HCT116 (cell line): ENCODE results near the gene IL22RA1. TPM values are rescaled to one million over a fixed set of nuclear protein-coding genes. Genes with fewer than 3 reads are reported as not detected.

Experiments used
- ATAC-seq: fragments of 200-7000 bp; cut with Tn5 transposase; 2 replicates; pipeline ENCODE4 v1.9.1; 2020; ENCODE audit warnings: mild to moderate bottlenecking, moderate library complexity
- BruUV-seq: library from RNA; stranded (reverse); fragments of 400-500 nt; replicated peaks from 2 replicates; lab custom pipeline; 2021; lab: Mats Ljungman, UMichigan
- CTCF ChIA-PET: fragments of 300-600 bp; sonication (Branson Sonifier 250); formaldehyde crosslinking; loops from one replicate; lab custom pipeline; 2021; ENCODE audit warnings: antibody characterized with exemption; lab: Charles Lee
- POLR2A ChIA-PET: fragments of 300-600, 350-600 bp; sonication (Branson Sonifier 250); formaldehyde crosslinking; loops from one replicate; lab custom pipeline; 2021; ENCODE audit warnings: antibody characterized with exemption; lab: Charles Lee
- RAD21 ChIA-PET, 2 experiments: fragments of 300-600 bp; sonication (Branson Sonifier 250); formaldehyde crosslinking; loops; one replicate each; lab custom pipeline; 2023; ENCODE audit warnings: low total read pairs in 2 of 2; ENCODE audit not compliant: uncharacterized antibody in 2 of 2, unreplicated experiment in 2 of 2, low non-redundant PET in 1 of 2; lab: Charles Lee
- DNase-seq: peaks from one replicate; pipeline ENCODE4 v3.0.0-alpha.2; 2010; ENCODE audit warnings: low read depth, low spot score
- H2AFZ ChIP-seq: fragments of 200-600 bp; shearing (Covaris generic), sonication (generic); 2 replicates; pipeline ENCODE4 v1.6.1; 2017; ENCODE audit warnings: low read depth, mixed run types, mixed read lengths, antibody characterized with exemption, low read length; ENCODE audit not compliant: poor library complexity, severe bottlenecking
- H3K27ac ChIP-seq: 2 replicates; pipeline ENCODE4 v1.5.1; 2012; ENCODE audit warnings: low read depth, low read length
- H3K27me3 ChIP-seq: fragments of 200-600 bp; sonication (generic); 2 replicates; pipeline ENCODE4 v1.6.1; 2016; ENCODE audit warnings: mixed run types, low read length, mixed read lengths; ENCODE audit not compliant: insufficient read depth
- H3K36me3 ChIP-seq, 2 experiments: fragments of 200-500 bp in 1 of 2; fragments of 200-600 bp in 1 of 2; sonication (Bioruptor generic) in 1 of 2; sonication (generic) in 1 of 2; 2 replicates each; pipeline versions ENCODE4 v1.5.1 to v1.6.1; 2014 to 2016; ENCODE audit warnings: low read length in 2 of 2, inconsistent platforms in 1 of 2, mixed read lengths in 1 of 2, mixed run types in 1 of 2; ENCODE audit not compliant: insufficient read depth in 2 of 2, control insufficient read depth in 1 of 2
- H3K4me1 ChIP-seq, 2 experiments: fragments of 200-600 bp in 1 of 2; sonication (generic) in 1 of 2; 2 replicates each; pipeline versions ENCODE4 v1.5.1 to v1.6.1; 2012 to 2017; ENCODE audit warnings: low read length in 2 of 2, inconsistent platforms in 1 of 2, mild to moderate bottlenecking in 1 of 2, mixed read lengths in 1 of 2, mixed run types in 1 of 2, moderate library complexity in 1 of 2; ENCODE audit not compliant: insufficient read depth in 2 of 2, control insufficient read depth in 1 of 2
- H3K4me2 ChIP-seq: fragments of 200-600 bp; sonication (generic); 2 replicates; pipeline ENCODE4 v1.6.1; 2017; ENCODE audit warnings: mixed run types, low read length, mixed read lengths
- H3K4me3 ChIP-seq, 2 experiments: fragments of 200-600 bp in 1 of 2; sonication (generic) in 1 of 2; replicated peaks in 1 of 2; 2 replicates each; pipeline ENCODE4 v1.5.1; 2011 to 2016; ENCODE audit warnings: low read length in 2 of 2, control low read depth in 1 of 2, low read depth in 1 of 2, mild to moderate bottlenecking in 1 of 2, mixed read lengths in 1 of 2, mixed run types in 1 of 2
- H3K79me2 ChIP-seq: fragments of 200-600 bp; sonication (generic); 2 replicates; pipeline ENCODE4 v1.6.1; 2017; ENCODE audit warnings: mild to moderate bottlenecking, mixed run types, low read length, moderate library complexity, mixed read lengths; ENCODE audit not compliant: insufficient read depth
- H3K9ac ChIP-seq: fragments of 200-600 bp; sonication (generic); 2 replicates; pipeline ENCODE4 v1.6.1; 2016; ENCODE audit warnings: low read length, mixed read lengths
- H3K9me2 ChIP-seq: fragments of 200-600 bp; sonication (generic), shearing (Covaris generic); 2 replicates; pipeline ENCODE4 v1.6.1; 2017; ENCODE audit warnings: mixed run types, mild to moderate bottlenecking, moderate library complexity; ENCODE audit not compliant: insufficient read depth
- H3K9me3 ChIP-seq, 2 experiments: fragments of 200-500 bp in 1 of 2; fragments of 200-600 bp in 1 of 2; sonication (Bioruptor generic) in 1 of 2; sonication (generic) in 1 of 2; 2 replicates each; pipeline ENCODE4 v1.6.1; 2014 to 2017; ENCODE audit warnings: low read length in 2 of 2, mixed read lengths in 2 of 2, inconsistent platforms in 1 of 2, low read depth in 1 of 2, mild to moderate bottlenecking in 1 of 2, mixed run types in 1 of 2, moderate library complexity in 1 of 2; ENCODE audit not compliant: control insufficient read depth in 1 of 2, insufficient read depth in 1 of 2
- H4K20me1 ChIP-seq: fragments of 200-600 bp; sonication (generic), shearing (Covaris generic); 2 replicates; pipeline ENCODE4 v1.6.1; 2017; ENCODE audit warnings: mixed run types, mild to moderate bottlenecking, moderate library complexity; ENCODE audit not compliant: insufficient read depth
- CBX3 ChIP-seq: IDR thresholded peaks from 2 replicates; pipeline ENCODE4 v1.6.1; 2012; ENCODE audit warnings: low read depth
- EGR1 ChIP-seq: IDR thresholded peaks from 2 replicates; pipeline ENCODE4 v1.6.1; 2012; ENCODE audit warnings: low read depth
- ELF1 ChIP-seq: IDR thresholded peaks from 2 replicates; pipeline ENCODE4 v1.6.1; 2012; ENCODE audit warnings: low read depth, borderline replicate concordance
- EZH2 ChIP-seq: fragments of 200-600 bp; sonication (generic); IDR thresholded peaks from 2 replicates; pipeline ENCODE4 v1.6.1; 2017; ENCODE audit warnings: antibody characterized with exemption, mixed run types
- EZH2phosphoT487 ChIP-seq: fragments of 200-600 bp; IDR thresholded peaks from 2 replicates; pipeline ENCODE4 v1.6.1; 2018; ENCODE audit warnings: antibody characterized with exemption, borderline replicate concordance
- MAX ChIP-seq: IDR thresholded peaks from 2 replicates; pipeline ENCODE4 v1.6.1; 2012
- RAD21 ChIP-seq: IDR thresholded peaks from 2 replicates; pipeline ENCODE4 v1.6.1; 2012; ENCODE audit warnings: low read depth, mild to moderate bottlenecking
- TCF7L2 ChIP-seq: IDR thresholded peaks from 2 replicates; pipeline ENCODE4 v1.7.0; 2011; ENCODE audit warnings: borderline replicate concordance, inconsistent platforms; ENCODE audit not compliant: insufficient read depth, insufficient read length; ENCODE audit errors: extremely low read depth
- YY1 ChIP-seq: IDR thresholded peaks from 2 replicates; pipeline ENCODE4 v1.6.1; 2011; ENCODE audit warnings: low read length, low read depth, moderate library complexity, mild to moderate bottlenecking; ENCODE audit not compliant: insufficient replicate concordance; ENCODE audit errors: extremely low read depth
- ZFX ChIP-seq: fragments of 450-650 bp; IDR thresholded peaks from 2 replicates; pipeline ENCODE4 v1.6.1; 2017
- ZNF274 ChIP-seq: fragments of 200-500 bp; sonication (Bioruptor generic); IDR thresholded peaks from 2 replicates; pipeline ENCODE4 v1.6.1; 2014; ENCODE audit warnings: mild to moderate bottlenecking, low read depth, low read length, inconsistent platforms
- intact Hi-C: fragments of 100-400 bp; cut with micrococcal nuclease; formaldehyde crosslinking; loops from 2 replicates; pipeline ENCODE4 v1.10.0; 2022
- total RNA-seq: library from RNA; stranded (reverse); gene quantifications from one replicate; pipeline ENCODE4 v1.2.1, GENCODE V29; 2021; ENCODE audit not compliant: unreplicated experiment
- TF ChIP-seq, protein P1 (sequence below): IDR thresholded peaks from 2 replicates; pipeline ENCODE4 v1.6.1; 2012; ENCODE audit warnings: low read depth

Gene IL22RA1
- total RNA-seq, 1 experiment from 2014 or later: 2.1 TPM

GRCh38 chr1:24154215-24154614, 11.3 kb upstream of the IL22RA1 start:
- no peak for DNase-seq
- H3K4me1 ChIP-seq: peaks cover 5 to 18% of the 10 kb centered on the region in 2 experiments
- H2AFZ ChIP-seq: no peak overlapping the region
- ChIA-PET CTCF (interaction anchor here (1.5 kb wide), 1 partner anchor 237 kb away, joined by 5 read pairs; no protein-coding TSS in a partner anchor), RAD21 (no interaction called here), POLR2A (no interaction called here)
- TF ChIP-seq MAX (no peak), ZFX (no peak), EZH2 (no peak)
- no peak for ATAC-seq
- no peak overlapping the region for H3K9ac ChIP-seq
- H3K27ac ChIP-seq: no peak overlapping the region
- no peaks in the 10 kb centered on the region for H3K9me2 ChIP-seq
- H3K4me2 ChIP-seq: no peak overlapping the region
- H4K20me1 ChIP-seq: no peaks in the 10 kb centered on the region
- intact Hi-C loops: loop anchor here (5.0 kb wide), 1 partner anchor 43 kb away; no protein-coding TSS in a partner anchor
- H3K79me2 ChIP-seq: no peaks in the 10 kb centered on the region
- peaks cover 0 to 3% of the 10 kb centered on the region in 2 experiments; a peak in 2 of 4 replicates for H3K36me3 ChIP-seq
- H3K4me3 ChIP-seq: no peak overlapping the region
- H3K27me3 ChIP-seq: no peaks in the 10 kb centered on the region
- BruUV-seq: no TSS peak
- no peaks in the 10 kb centered on the region for H3K9me3 ChIP-seq

- Histone ChIP-seq H3K9ac (no peak overlapping the region), H3K4me3 (no peak overlapping the region), H3K27me3 (no peaks in the 10 kb centered on the region), H3K9me2 (no peaks in the 10 kb centered on the region), H3K9me3 (no peaks in the 10 kb centered on the region), H2AFZ (no peak overlapping the region), H3K27ac (no peak overlapping the region), H4K20me1 (no peaks in the 10 kb centered on the region), H3K79me2 (no peaks in the 10 kb centered on the region), H3K36me3 (peaks cover 0 to 2% of the 10 kb centered on the region in 2 experiments; a peak in 2 of 4 replicates), H3K4me1 (peaks cover 5 to 21% of the 10 kb centered on the region in 2 experiments), H3K4me2 (no peak overlapping the region)
- CTCF ChIA-PET: interaction anchor here (1.4 kb wide), 1 partner anchor 12 kb away, joined by 5 read pairs; no protein-coding TSS in a partner anchor
- ATAC-seq: no peak
- DNase-seq: no peak
- POLR2A ChIA-PET: no interaction called here
- RAD21 ChIA-PET: no interaction called here
- intact Hi-C loops: loop anchor here (5.0 kb wide), 1 partner anchor 44 kb away; no protein-coding TSS in a partner anchor
- no TSS peak for BruUV-seq
- TF ChIP-seq YY1 (no peak), CBX3 (no peak), EZH2 (no peak), ZNF274 (no peak), ELF1 (no peak), TCF7L2 (no peak), EZH2phosphoT487 (no peak), RAD21 (no peak), EGR1 (no peak)
- TF ChIP-seq, protein P1, sequence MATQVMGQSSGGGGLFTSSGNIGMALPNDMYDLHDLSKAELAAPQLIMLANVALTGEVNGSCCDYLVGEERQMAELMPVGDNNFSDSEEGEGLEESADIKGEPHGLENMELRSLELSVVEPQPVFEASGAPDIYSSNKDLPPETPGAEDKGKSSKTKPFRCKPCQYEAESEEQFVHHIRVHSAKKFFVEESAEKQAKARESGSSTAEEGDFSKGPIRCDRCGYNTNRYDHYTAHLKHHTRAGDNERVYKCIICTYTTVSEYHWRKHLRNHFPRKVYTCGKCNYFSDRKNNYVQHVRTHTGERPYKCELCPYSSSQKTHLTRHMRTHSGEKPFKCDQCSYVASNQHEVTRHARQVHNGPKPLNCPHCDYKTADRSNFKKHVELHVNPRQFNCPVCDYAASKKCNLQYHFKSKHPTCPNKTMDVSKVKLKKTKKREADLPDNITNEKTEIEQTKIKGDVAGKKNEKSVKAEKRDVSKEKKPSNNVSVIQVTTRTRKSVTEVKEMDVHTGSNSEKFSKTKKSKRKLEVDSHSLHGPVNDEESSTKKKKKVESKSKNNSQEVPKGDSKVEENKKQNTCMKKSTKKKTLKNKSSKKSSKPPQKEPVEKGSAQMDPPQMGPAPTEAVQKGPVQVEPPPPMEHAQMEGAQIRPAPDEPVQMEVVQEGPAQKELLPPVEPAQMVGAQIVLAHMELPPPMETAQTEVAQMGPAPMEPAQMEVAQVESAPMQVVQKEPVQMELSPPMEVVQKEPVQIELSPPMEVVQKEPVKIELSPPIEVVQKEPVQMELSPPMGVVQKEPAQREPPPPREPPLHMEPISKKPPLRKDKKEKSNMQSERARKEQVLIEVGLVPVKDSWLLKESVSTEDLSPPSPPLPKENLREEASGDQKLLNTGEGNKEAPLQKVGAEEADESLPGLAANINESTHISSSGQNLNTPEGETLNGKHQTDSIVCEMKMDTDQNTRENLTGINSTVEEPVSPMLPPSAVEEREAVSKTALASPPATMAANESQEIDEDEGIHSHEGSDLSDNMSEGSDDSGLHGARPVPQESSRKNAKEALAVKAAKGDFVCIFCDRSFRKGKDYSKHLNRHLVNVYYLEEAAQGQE: no peak
Measured at GRCh38 chr1:24152631-24153494, 9.9 kb upstream of the IL22RA1 start.
